DMS 273 (cell line): ENCODE results near the gene CSF1R.
"Not testable (repeated sequence)": the region's sequence is repeated elsewhere in the genome, so short reads cannot be mapped to it uniquely, and the experiment has no call there.

ENCODE experiments used
- DNase-seq: peaks from one replicate; lab custom pipeline; 2025; ENCODE audit not compliant: unreplicated experiment; lab: John Stamatoyannopoulos, UW

The CSF1R gene

GRCh38 chr5:150057511-150057910 is 28.8 kb downstream of the CSF1R start:
- no peak for DNase-seq

DNA sequence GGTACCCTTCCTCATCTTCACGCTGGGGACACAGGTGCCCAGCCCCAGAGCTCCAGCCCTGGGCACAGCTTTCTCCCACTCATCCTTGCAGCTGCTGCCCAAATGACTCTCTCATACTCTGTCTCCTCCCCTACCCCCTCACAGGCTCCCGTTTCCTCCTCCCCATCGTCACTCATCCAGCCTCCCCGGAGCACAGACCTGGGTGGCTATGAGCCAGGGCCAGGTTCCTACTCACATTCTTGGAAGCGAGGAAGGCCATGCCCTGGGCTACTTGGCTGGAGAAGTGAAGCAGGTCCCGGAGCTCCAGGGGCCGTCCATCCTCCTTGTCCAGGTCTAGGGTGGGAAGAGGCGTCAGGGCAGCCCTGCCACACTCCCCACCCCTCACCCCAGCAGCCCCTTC is 29.3 kb downstream of the CSF1R start:
- DNase-seq = no peak

GRCh38 chr5:150056075-150056443 is 30.3 kb downstream of the CSF1R start:
- DNase-seq = no peak

GRCh38 chr5:150055326-150056074 is 30.9 kb downstream of the CSF1R start:
- DNase-seq = no peak

- DNase-seq = no peak
Measured at GRCh38 chr5:150054569-150054968, 31.8 kb downstream of the CSF1R start.

DNA sequence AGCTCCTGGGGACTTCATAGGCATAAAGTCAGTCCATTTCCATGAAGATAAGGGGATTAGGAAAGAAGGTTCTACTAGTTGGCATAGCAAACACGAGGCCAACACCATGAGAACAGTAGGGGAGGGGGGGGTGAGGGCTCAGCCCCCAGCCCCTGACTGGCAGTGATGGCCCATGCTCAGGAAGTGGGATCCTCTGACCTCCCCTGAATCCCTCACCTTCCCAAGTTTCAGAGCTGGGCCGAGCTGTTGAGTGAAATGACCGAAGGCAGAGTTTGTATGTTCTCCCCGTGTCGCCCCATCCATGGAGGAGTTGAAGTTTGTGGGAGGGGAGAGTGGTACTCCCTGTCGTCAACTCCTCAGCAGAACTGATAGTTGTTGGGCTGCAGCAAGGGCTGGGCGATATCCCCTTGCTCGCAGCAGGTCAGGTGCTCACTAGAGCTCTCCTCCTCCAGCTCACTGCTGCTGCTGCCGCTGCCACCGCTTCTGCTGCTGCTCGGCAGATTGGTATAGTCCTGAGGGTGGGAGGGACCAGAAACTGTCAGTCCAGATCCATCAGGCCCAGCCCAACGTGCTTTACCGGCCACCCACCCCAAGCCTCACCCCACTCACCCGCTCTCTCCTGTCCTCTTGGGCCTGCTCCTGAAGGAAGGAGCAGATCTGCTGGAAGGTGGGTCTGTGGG is 32.5 kb downstream of the CSF1R start:
- DNase-seq = no peak

GRCh38 chr5:150052956-150053712 is 33.2 kb downstream of the CSF1R start:
- no peak for DNase-seq

GRCh38 chr5:150052226-150052955 is 34.0 kb downstream of the CSF1R start:
- no peak for DNase-seq

DNA sequence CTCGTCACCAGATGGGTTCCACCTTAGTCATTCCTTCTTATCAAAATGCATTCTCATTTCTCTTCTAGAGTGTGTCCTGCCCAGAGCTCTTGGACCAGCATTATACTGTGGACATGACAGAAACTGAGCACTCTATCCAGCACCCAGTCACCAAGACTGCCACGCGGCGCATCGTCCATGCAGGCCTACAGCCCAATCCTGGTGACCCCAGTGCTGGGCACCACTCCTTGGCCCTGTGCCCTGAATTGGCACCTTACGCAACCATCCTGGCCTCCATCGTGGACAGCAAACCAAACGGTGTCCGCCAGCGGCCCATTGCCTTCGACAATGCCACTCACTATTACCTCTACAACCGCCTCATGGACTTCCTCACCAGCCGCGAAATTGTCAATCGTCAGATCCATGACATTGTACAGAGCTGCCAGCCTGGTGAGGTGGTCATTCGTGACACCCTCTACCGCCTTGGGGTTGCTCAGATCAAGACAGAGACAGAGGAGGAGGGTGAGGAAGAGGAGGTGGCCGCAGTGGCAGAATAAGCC is 34.6 kb downstream of the CSF1R start:
- DNase-seq = no peak

DNA sequence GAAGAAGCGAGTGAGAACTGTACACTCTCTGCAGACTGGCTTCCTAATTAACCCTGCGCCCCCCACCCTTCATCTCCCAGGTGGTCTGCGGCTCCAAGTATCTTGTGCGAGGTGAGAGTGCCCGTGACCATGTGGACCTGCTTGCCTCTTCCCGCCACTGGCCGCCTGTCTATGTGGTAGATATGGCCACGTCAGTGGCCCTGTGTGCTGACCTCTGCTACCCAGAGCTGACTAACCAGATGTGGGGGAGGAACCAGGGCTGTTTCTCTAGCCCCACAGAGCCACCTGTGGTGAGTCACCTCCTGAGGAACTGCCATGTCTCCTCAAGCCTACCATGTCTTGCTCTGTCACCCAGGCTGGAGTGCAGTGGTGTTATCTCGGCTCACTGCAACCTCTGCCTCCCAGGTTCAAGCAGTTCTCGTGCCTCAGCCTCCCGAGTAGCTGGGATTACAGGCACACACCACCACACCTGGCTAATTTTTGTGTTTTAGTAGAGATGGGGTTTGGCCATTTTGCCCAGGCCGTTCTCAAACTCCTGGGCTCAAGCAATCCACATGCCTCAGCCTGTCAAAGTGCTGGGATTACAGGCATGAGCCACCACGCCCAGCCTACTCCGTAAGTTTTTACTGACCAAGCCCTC is 36.1 kb downstream of the CSF1R start:
- DNase-seq = not testable (repeated sequence)

DNA sequence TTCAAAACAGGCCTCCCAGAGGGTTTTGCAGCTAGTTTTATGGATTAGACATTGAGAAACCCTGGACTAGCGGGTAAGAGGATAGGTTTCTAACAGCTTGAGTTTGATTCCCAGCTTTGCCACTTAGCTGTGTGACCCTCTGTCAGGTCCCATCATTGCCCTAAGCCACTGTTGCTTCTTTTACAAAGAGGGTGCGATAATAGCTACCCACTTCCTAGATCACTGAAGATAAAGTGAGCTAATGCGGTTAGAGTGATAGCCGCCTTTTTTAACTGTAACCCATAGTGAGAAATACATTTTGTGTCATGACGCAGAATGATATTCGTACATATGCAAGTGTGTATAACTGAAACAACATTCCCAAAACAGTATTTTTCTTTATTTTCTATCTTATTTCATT is 40.3 kb downstream of the CSF1R start:
- no peak for DNase-seq

DNA sequence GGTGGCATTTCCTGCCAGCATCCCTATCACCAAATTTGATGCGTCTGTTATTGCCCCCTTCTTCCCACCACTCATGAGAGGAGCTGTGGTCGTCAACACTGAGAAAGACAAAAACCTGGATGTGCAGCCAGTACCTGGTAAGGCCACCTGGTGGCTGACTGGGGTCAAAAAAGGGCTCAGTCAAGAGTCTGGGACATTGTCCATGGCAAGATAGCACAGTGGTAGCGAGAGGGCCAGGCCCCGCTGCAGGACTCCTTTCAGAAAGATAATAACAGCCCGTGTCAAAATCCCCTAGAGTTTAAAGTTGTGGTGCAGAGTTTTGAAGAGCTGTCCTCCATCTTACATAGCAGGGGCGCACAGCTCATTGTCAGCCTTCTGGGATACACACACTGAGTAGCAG is 40.8 kb downstream of the CSF1R start:
- no peak for DNase-seq

DNA sequence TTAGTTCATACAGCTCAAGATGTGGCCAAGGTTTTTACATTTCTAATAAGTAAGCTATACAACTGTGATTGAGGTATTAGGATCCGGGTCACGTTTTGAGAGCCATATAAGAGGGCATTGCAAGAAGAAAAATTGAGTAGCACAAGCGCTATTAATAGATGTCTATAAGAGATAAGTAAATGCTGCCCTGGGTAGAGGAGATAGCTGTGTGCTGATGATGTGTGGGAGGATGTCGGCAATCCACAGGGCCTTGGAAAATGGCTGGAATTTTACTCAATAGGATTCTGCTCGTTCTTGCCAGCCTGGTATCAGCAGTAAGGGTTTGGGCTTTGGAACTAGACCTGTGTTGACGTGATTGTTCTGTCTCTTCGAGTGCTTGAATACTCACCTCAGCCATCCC is 41.6 kb downstream of the CSF1R start:
- DNase-seq = no peak

DNA sequence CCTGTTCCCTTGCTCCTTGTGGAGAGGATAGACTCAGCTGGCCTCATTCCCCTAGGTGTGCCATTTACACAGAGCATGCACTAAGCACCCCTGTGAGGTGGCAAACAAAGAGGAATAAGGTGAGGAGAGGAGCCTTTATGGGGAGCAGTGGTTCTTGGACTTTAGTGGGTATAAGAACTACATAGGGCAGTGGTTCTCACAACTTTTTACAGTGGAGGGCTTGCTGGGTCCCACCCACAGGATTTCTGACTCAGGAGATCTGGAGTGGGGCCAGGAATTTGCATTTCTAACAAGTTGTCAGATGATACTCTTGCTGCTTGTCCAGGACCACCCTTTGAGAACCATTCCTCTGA is 42.0 kb downstream of the CSF1R start:
- no peak for DNase-seq

GRCh38 chr5:150043657-150044328 is 42.6 kb downstream of the CSF1R start:
- DNase-seq = no peak

GRCh38 chr5:150042459-150042858 is 43.9 kb downstream of the CSF1R start:
- DNase-seq = no peak

DNA sequence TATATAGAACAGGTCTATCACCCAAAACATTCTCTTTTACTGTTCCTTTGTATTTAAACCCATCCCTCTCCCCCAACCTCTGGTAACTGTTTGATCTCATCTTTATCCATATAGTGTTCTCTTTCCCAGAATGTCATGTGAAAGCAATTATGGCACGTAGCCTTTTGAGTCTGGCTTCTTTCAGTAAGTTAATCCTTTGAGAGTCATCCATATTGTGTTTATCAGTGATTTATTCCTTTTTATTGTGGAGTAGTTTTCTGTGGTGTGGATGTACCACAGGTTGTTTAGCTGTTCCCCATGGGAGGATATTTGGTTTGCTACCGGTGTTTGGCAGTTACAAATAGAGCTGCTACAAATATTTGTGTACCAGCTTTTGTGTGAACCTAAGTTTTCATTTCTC is 47.8 kb downstream of the CSF1R start:
- no peak for DNase-seq

GRCh38 chr5:150036513-150036912 is 49.8 kb downstream of the CSF1R start:
- DNase-seq = no peak

DNA sequence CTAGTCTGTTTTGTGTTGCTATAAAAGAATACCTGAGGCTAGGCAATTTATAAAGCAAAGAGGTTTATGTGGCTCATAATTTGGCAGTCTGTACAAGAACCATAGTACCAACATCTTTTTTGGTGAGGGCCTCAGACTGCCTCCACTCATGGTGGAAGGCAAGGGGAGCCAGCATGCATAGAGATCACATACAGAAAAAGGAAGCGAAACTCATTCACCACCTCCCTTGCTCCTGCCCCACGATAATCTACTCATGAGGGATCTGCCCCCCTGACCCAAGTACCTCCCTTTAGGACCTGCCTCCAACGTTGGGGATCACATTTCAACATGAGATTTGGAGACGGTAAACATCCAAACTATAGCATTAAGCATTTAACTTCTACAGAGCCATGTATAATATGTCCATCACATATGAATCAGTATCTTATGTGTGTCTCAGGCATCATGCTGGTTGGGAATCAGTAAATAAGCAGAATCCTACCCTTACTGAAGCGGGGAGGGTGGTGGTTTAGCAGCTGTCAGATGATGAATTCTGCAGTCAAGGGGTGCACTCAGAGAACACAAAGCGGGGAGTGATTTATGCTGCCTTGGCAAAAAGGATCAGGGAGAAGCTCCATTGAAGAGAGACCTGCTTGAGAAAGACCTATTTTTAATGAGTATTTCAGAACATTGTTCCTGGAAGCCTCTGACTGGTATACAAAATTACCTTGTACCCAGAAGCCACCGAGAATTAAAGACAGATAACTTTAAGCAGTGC is 51.0 kb downstream of the CSF1R start:
- no peak for DNase-seq
